B cell (primary cell): ENCODE measurements around the gene C1QTNF7. TPM values are rescaled to one million over a fixed set of nuclear protein-coding genes. Genes with fewer than 3 reads are reported as not detected.

Source experiments
- ATAC-seq: fragments of 200-7000 bp; cut with Tn5 transposase; one replicate; pipeline ENCODE4 v1.10.0; 2021; ENCODE audit warnings: low read depth, mild to moderate bottlenecking, moderate number of reproducible peaks, moderate library complexity
- CTCF ChIA-PET: fragments of 350-600 bp; sonication (Branson Sonifier 250); formaldehyde crosslinking; loops from one replicate; lab custom pipeline; 2021; ENCODE audit warnings: antibody characterized with exemption, inconsistent platforms; lab: Charles Lee
- POLR2A ChIA-PET: fragments of 350-600 bp; sonication (Branson Sonifier 250); formaldehyde crosslinking; loops from one replicate; lab custom pipeline; 2021; ENCODE audit warnings: antibody characterized with exemption; lab: Charles Lee
- DNase-seq: peaks from one replicate; pipeline ENCODE4 v3.0.0; 2013
- H2AFZ ChIP-seq: 2 replicates; pipeline ENCODE4 v1.6.1; 2012; ENCODE audit warnings: mild to moderate bottlenecking, low read depth, low read length; ENCODE audit not compliant: insufficient read depth, poor library complexity, severe bottlenecking
- H3K27ac ChIP-seq, 2 donors: 1 replicate in 1 of 2; 2 replicates in 1 of 2; pipeline ENCODE4 v1.5.1; 2012 to 2013; ENCODE audit warnings: low read length in 2 of 2, mild to moderate bottlenecking in 2 of 2, moderate library complexity in 1 of 2
- H3K27me3 ChIP-seq, 4 experiments: fragments of 200-600 bp in 1 of 4; sonication (generic) in 1 of 4; replicated peaks in 1 of 4; 1 replicate in 2 of 4; 2 replicates in 2 of 4; pipeline versions ENCODE4 v1.6.1 to v1.7.0; 2013 to 2016; ENCODE audit warnings: low read length in 3 of 4, mild to moderate bottlenecking in 2 of 4, mixed read lengths in 1 of 4, moderate library complexity in 1 of 4; ENCODE audit not compliant: insufficient read depth in 4 of 4, control insufficient read depth in 3 of 4; ENCODE audit errors: control extremely low read depth in 1 of 4
- H3K36me3 ChIP-seq, 2 experiments: replicated peaks in 1 of 2; 1 replicate in 1 of 2; 2 replicates in 1 of 2; pipeline versions ENCODE4 v1.6.1 to v1.7.1; 2013; ENCODE audit warnings: low read length in 1 of 2; ENCODE audit not compliant: insufficient read depth in 2 of 2, control insufficient read depth in 1 of 2; ENCODE audit errors: control extremely low read depth in 1 of 2, extremely low read depth in 1 of 2
- H3K4me1 ChIP-seq, 2 donors: fragments of 200-600 bp in 1 of 2; sonication (generic) in 1 of 2; 1 replicate in 1 of 2; 2 replicates in 1 of 2; pipeline versions ENCODE4 v1.5.1 to v1.6.1; 2013 to 2017; ENCODE audit warnings: low read length in 2 of 2; ENCODE audit not compliant: control insufficient read depth in 2 of 2, insufficient read depth in 2 of 2
- H3K4me2 ChIP-seq: replicated peaks from 2 replicates; pipeline ENCODE3; 2012; ENCODE audit warnings: mild to moderate bottlenecking, low read depth, low read length; ENCODE audit not compliant: poor library complexity, severe bottlenecking
- H3K4me3 ChIP-seq, 5 experiments: fragments of 200-600 bp in 1 of 5; sonication (generic) in 1 of 5; 1 replicate in 3 of 5; 2 replicates in 2 of 5; pipeline versions ENCODE4 v1.5.1 to v1.7.0; 2011 to 2016; ENCODE audit warnings: low read length in 4 of 5, mild to moderate bottlenecking in 4 of 5, low read depth in 2 of 5, control low read depth in 1 of 5, moderate library complexity in 1 of 5; ENCODE audit not compliant: insufficient read depth in 1 of 5; ENCODE audit errors: control extremely low read depth in 1 of 5, extremely low read depth in 1 of 5
- H3K79me2 ChIP-seq: fragments of 200-600 bp; sonication (generic); one replicate; pipeline ENCODE4 v1.6.0; 2016; ENCODE audit warnings: low read length; ENCODE audit not compliant: control insufficient read depth, insufficient read depth
- H3K9ac ChIP-seq: fragments of 200-600 bp; sonication (generic); 2 replicates; pipeline ENCODE4 v1.6.1; 2017; ENCODE audit warnings: mild to moderate bottlenecking, low read length, moderate library complexity
- H3K9me3 ChIP-seq, 3 donors: one replicate each; pipeline versions ENCODE4 v1.6.1 to v1.7.1; 2013; ENCODE audit warnings: low read length in 2 of 3; ENCODE audit not compliant: control insufficient read depth in 2 of 3, insufficient read depth in 1 of 3; ENCODE audit errors: control extremely low read depth in 1 of 3
- H4K20me1 ChIP-seq: 2 replicates; pipeline ENCODE4 v1.6.0; 2012; ENCODE audit warnings: mild to moderate bottlenecking, low read length; ENCODE audit not compliant: insufficient read depth, control insufficient read depth, poor library complexity, severe bottlenecking
- H3K27ac Mint-ChIP-seq: one replicate; pipeline ENCODE4 v1.8.0; 2021; ENCODE audit warnings: mixed read lengths
- H3K27me3 Mint-ChIP-seq: one replicate; pipeline ENCODE4 v1.8.0; 2021; ENCODE audit warnings: mixed read lengths
- H3K4me1 Mint-ChIP-seq: one replicate; pipeline ENCODE4 v1.8.0; 2021; ENCODE audit warnings: mixed read lengths
- H3K4me3 Mint-ChIP-seq: one replicate; pipeline ENCODE4 v1.8.0; 2021; ENCODE audit warnings: mixed read lengths
- H3K9me3 Mint-ChIP-seq: one replicate; pipeline ENCODE4 v1.8.0; 2022; ENCODE audit warnings: mixed read lengths; ENCODE audit not compliant: insufficient read depth
- EZH2 ChIP-seq: IDR thresholded peaks from 2 replicates; pipeline ENCODE4 v1.6.1; 2012; ENCODE audit warnings: borderline replicate concordance, low read depth, mild to moderate bottlenecking, moderate library complexity, low read length; ENCODE audit not compliant: insufficient read depth, poor library complexity, severe bottlenecking
- WGBS: methylation state at CpG from one replicate; pipeline ENCODE4 v1.1.5; 2013; ENCODE audit warnings: missing lambda C conversion rate; ENCODE audit not compliant: insufficient coverage; 5-methylcytosine and 5-hydroxymethylcytosine counted together
- intact Hi-C: fragments of 100-400 bp; cut with micrococcal nuclease; formaldehyde crosslinking; loops from one replicate; pipeline ENCODE4 v1.10.0; 2022
- polyA plus RNA-seq: library from polyadenylated mRNA; depleted of rRNA; stranded (reverse); fragments of >200 nt; gene quantifications from 2 replicates; pipeline ENCODE4 v1.2.3, GENCODE V29; 2012
- total RNA-seq, 2 donors: library from RNA; stranded (reverse); fragments of 120-200 nt in 1 of 2; gene quantifications; 1 replicate in 1 of 2; 2 replicates in 1 of 2; pipeline versions ENCODE4 v1.2.3 to v1.2.4, GENCODE V29; 2013 to 2022
- TF ChIP-seq, protein P1 (sequence below): fragments of 200-600 bp; IDR thresholded peaks from one replicate; pipeline ENCODE4 v1.8.0; 2022; ENCODE audit warnings: antibody characterized with exemption, mild to moderate bottlenecking

The C1QTNF7 gene
- total and polyA plus RNA-seq, 2 donors (not counting 1 experiment from before 2014, with no cell fraction given), result not detected

- Histone ChIP-seq H3K36me3 (no peaks in the 10 kb centered on the region), H3K27me3 (no peaks in the 10 kb centered on the region), H3K4me2 (no peak overlapping the region), H3K9ac (no peak overlapping the region), H3K9me3 (no peaks in the 10 kb centered on the region), H4K20me1 (no peaks in the 10 kb centered on the region), H3K27ac (no peak overlapping the region), H3K4me1 (no peaks in the 10 kb centered on the region), H2AFZ (no peak overlapping the region), H3K79me2 (no peaks in the 10 kb centered on the region), H3K4me3 (no peak overlapping the region)
- H3K9me3 Mint-ChIP-seq, result no peaks in the 10 kb centered on the region
- no peaks in the 10 kb centered on the region for H3K4me1 Mint-ChIP-seq
- no peak for ATAC-seq
- H3K4me3 Mint-ChIP-seq, result no peak overlapping the region
- intact Hi-C loops, result no loop called here
- no peak for TF ChIP-seq EZH2
- TF ChIP-seq, protein P1, sequence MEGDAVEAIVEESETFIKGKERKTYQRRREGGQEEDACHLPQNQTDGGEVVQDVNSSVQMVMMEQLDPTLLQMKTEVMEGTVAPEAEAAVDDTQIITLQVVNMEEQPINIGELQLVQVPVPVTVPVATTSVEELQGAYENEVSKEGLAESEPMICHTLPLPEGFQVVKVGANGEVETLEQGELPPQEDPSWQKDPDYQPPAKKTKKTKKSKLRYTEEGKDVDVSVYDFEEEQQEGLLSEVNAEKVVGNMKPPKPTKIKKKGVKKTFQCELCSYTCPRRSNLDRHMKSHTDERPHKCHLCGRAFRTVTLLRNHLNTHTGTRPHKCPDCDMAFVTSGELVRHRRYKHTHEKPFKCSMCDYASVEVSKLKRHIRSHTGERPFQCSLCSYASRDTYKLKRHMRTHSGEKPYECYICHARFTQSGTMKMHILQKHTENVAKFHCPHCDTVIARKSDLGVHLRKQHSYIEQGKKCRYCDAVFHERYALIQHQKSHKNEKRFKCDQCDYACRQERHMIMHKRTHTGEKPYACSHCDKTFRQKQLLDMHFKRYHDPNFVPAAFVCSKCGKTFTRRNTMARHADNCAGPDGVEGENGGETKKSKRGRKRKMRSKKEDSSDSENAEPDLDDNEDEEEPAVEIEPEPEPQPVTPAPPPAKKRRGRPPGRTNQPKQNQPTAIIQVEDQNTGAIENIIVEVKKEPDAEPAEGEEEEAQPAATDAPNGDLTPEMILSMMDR, result no peak
- DNase-seq, result no peak
- H3K27me3 Mint-ChIP-seq, result no peaks in the 10 kb centered on the region
- POLR2A ChIA-PET, result no interaction called here
- 100% methylated on average over 1 of the region's 5 CpGs for WGBS
- no peak overlapping the region for H3K27ac Mint-ChIP-seq
- CTCF ChIA-PET, result interaction anchor here (0.6 to 1.2 kb wide), 2 partner anchors 8 to 19 kb away, joined by 3 to 7 read pairs; no protein-coding TSS in a partner anchor
These were observed 48.6 kb downstream of the C1QTNF7 start for GRCh38 chr4:15476396-15476795.

DNA sequence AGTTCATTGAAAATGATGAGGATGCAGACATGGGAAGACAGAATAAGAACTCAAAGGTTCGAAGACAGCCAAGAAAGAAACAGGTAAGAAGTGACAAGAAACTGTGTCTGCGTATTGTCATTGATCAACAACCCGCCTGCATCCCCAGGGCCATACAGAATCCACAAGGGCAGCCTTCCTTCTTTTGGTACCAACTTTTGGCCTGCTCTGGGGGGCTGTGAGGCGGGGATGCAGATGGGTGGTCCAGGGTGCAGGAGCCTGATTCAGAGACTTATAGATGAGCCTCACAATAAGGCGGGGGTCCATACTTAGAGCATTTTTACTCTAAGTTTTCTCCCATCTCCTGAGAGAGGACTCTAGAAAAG, 50.9 kb downstream of the C1QTNF7 start:
- no peak overlapping the region for H3K27ac Mint-ChIP-seq
- no peak overlapping the region for H3K4me3 Mint-ChIP-seq
- Histone ChIP-seq H3K9me3 (no peaks in the 10 kb centered on the region), H3K36me3 (no peaks in the 10 kb centered on the region), H3K27me3 (no peaks in the 10 kb centered on the region), H4K20me1 (no peaks in the 10 kb centered on the region), H3K4me1 (no peaks in the 10 kb centered on the region), H3K4me3 (no peak overlapping the region), H3K79me2 (no peaks in the 10 kb centered on the region), H3K9ac (no peak overlapping the region), H3K4me2 (no peak overlapping the region), H3K27ac (no peak overlapping the region), H2AFZ (no peak overlapping the region)
- no peak for ATAC-seq
- TF ChIP-seq, protein P1, result no peak
- no peak for TF ChIP-seq EZH2
- 80% methylated on average over 3 of the region's 5 CpGs for WGBS
- no peaks in the 10 kb centered on the region for H3K9me3 Mint-ChIP-seq
- POLR2A ChIA-PET, result no interaction called here
- no peak for DNase-seq
- no peaks in the 10 kb centered on the region for H3K4me1 Mint-ChIP-seq
- H3K27me3 Mint-ChIP-seq, result peaks cover under 1% of the 10 kb centered on the region
- CTCF ChIA-PET, result no interaction called here
- intact Hi-C loops, result loop anchor here (2.0 kb wide), 1 partner anchor 522 kb away; no protein-coding TSS in a partner anchor
